HG03432 (cell line): Measurements from ENCODE around the gene SGCA.

Source experiments
- ATAC-seq: cut with Tn5 transposase; IDR thresholded peaks from one replicate; pipeline ENCODE4 v1.9.1; 2021; ENCODE audit warnings: mild to moderate bottlenecking, moderate library complexity; ENCODE audit not compliant: unreplicated experiment

The SGCA gene

GRCh38 chr17:50133769-50134099 lies 32.1 kb upstream of the SGCA start:
- no peak for ATAC-seq

- ATAC-seq = no peak
Measured at GRCh38 chr17:50134206-50135110, 31.3 kb upstream of the SGCA start.

- ATAC-seq = no peak
Measured at GRCh38 chr17:50135316-50136095, 30.3 kb upstream of the SGCA start.

GRCh38 chr17:50136096-50136687 lies 29.6 kb upstream of the SGCA start:
- no peak for ATAC-seq

- ATAC-seq = no peak
Measured at GRCh38 chr17:50137042-50137441, 28.8 kb upstream of the SGCA start.

GRCh38 chr17:50139185-50139783 lies 26.5 kb upstream of the SGCA start:
- ATAC-seq = no peak

GRCh38 chr17:50139950-50140885 lies 25.6 kb upstream of the SGCA start:
- ATAC-seq = peak; percentile 66

GRCh38 chr17:50141026-50141744 lies 24.6 kb upstream of the SGCA start:
- ATAC-seq = no peak

GRCh38 chr17:50141745-50142110 lies 24.1 kb upstream of the SGCA start:
- ATAC-seq = no peak

- no peak for ATAC-seq
Measured at GRCh38 chr17:50143461-50144176, 22.2 kb upstream of the SGCA start.

- ATAC-seq = no peak
Measured at GRCh38 chr17:50144355-50144754, 21.4 kb upstream of the SGCA start.

- no peak for ATAC-seq
Measured at GRCh38 chr17:50144845-50145531, 20.8 kb upstream of the SGCA start.

GRCh38 chr17:50145532-50146229 lies 20.1 kb upstream of the SGCA start:
- ATAC-seq = no peak

GRCh38 chr17:50146230-50146926 lies 19.4 kb upstream of the SGCA start:
- no peak for ATAC-seq

- no peak for ATAC-seq
Measured at GRCh38 chr17:50146927-50147665, 18.7 kb upstream of the SGCA start.

- no peak for ATAC-seq
Measured at GRCh38 chr17:50147841-50148225, 18.0 kb upstream of the SGCA start.
